Measurements from ENCODE around the gene ADAM29. TPM values are rescaled to one million over a fixed set of nuclear protein-coding genes. Genes with fewer than 3 reads are reported as not detected.
A peak's percentile ranks its signal among the peaks of the same experiment; 100 is the strongest.

ADAM29 gene
- total and polyA plus RNA-seq, 2 of the 4 experiments (the other 2 are of a cell fraction), result not detected

DNA sequence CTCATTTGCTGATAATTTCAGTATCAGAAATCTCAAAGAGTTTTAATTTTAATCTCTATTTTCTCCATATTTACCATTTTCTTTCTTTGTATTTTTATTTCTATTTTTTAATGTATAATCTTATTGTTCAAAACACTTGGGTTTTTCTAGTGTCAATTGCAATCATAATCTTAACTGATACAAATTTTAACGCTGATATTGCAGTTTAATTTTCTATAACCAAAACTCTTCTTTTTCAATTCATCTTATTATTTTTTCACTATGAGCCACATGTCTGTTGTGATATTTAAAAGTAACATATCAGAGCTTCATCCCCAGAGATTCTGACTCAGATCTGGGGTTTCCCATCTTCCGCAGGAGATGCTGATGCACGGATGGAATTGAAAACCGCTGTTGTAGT, 16.2 kb downstream of the ADAM29 start:
- Histone ChIP-seq H4K5ac (ENCODE audit: low read depth, low read length) (no peak overlapping the region), H3K56ac (ENCODE audit: extremely low read depth, insufficient read depth, low read length) (no peak overlapping the region), H3K9me3 (ENCODE audit: control insufficient read depth, insufficient read depth, low read length) (0 out of 2 replicates have a peak, but pooled peaks cover 2% of the 10 kb centered on the region), H3K4me3 (ENCODE audit: insufficient read depth, low read depth, low read length) (no peak overlapping the region), H2AK5ac (ENCODE audit: low read depth, low read length) (no peak overlapping the region), H3K79me1 (ENCODE audit: low read depth in 1 of 2, low read length in 2 of 2) (no peaks in the 10 kb centered on the region), H4K20me1 (ENCODE audit: insufficient read depth, low read length) (no peaks in the 10 kb centered on the region), H3K36me3 (ENCODE audit: control insufficient read depth, insufficient read depth, low read length) (no peaks in the 10 kb centered on the region), H2AFZ (replicated peaks; ENCODE audit: low read length, poor library complexity) (no peak overlapping the region), H3K4me2 (ENCODE audit: low read depth, low read length) (no peak overlapping the region), H2BK15ac (ENCODE audit: low read depth, low read length) (no peak overlapping the region), H3K27ac (ENCODE audit: insufficient read depth, low read length) (no peak overlapping the region), H3K18ac (ENCODE audit: low read depth, low read length) (no peak overlapping the region), H2BK120ac (ENCODE audit: low read depth, low read length) (no peak overlapping the region), H2AK9ac (replicated peaks; ENCODE audit: low read depth, low read length, poor library complexity) (no peak overlapping the region), H3K4ac (ENCODE audit: low read depth, low read length) (no peak overlapping the region), H2BK20ac (ENCODE audit: low read depth, low read length) (no peak overlapping the region), H3K4me1 (ENCODE audit: control insufficient read depth, insufficient read depth, low read length) (no peaks in the 10 kb centered on the region), H3K27me3 (ENCODE audit: control insufficient read depth, insufficient read depth, low read length) (no peaks in the 10 kb centered on the region), H3K14ac (replicated peaks; ENCODE audit: low read depth, low read length) (no peak overlapping the region), H3K23ac (ENCODE audit: low read depth, low read length) (no peak overlapping the region), H3K9ac (ENCODE audit: low read depth, low read length) (no peak overlapping the region), H2BK5ac (ENCODE audit: low read depth, low read length, poor library complexity, severe bottlenecking) (no peak overlapping the region), H4K91ac (ENCODE audit: insufficient read depth, low read depth, low read length) (no peak overlapping the region), H3K9me1 (ENCODE audit: insufficient read depth, low read length) (no peaks in the 10 kb centered on the region), H4K8ac (ENCODE audit: low read depth in 2 of 2, low read length in 2 of 2) (no peak overlapping the region)
- in situ Hi-C loops (cut with MboI; ENCODE audit: low sequenced_read_pairs), result no loop called here
- ATAC-seq (ENCODE audit: low read depth) (no peak), DNase-seq (no peak)
- BruUV-seq (replicated peaks), result no TSS peak
- ChIA-PET CTCF (no interaction called here), POLR2A (ENCODE audit: unreplicated experiment) (no interaction called here)
- intact Hi-C loops (cut with micrococcal nuclease), result no loop called here
- dilution Hi-C loops (cut with HindIII; ENCODE audit: low sequenced_read_pairs, unreplicated experiment), result no loop called here
- WGBS, 2 experiments (ENCODE audit: extremely low coverage in 2 of 2, insufficient read length in 1 of 2), result 100% methylated on average over 1 of the region's 4 CpGs; no CpG with 5 or more reads in 1 of the 2 experiments
- peak; percentile 72 for TF ChIP-seq MAFK (IDR thresholded peaks at IDR 0.05; ENCODE audit: low read depth, low read length)
- TF ChIP-seq, protein P1, sequence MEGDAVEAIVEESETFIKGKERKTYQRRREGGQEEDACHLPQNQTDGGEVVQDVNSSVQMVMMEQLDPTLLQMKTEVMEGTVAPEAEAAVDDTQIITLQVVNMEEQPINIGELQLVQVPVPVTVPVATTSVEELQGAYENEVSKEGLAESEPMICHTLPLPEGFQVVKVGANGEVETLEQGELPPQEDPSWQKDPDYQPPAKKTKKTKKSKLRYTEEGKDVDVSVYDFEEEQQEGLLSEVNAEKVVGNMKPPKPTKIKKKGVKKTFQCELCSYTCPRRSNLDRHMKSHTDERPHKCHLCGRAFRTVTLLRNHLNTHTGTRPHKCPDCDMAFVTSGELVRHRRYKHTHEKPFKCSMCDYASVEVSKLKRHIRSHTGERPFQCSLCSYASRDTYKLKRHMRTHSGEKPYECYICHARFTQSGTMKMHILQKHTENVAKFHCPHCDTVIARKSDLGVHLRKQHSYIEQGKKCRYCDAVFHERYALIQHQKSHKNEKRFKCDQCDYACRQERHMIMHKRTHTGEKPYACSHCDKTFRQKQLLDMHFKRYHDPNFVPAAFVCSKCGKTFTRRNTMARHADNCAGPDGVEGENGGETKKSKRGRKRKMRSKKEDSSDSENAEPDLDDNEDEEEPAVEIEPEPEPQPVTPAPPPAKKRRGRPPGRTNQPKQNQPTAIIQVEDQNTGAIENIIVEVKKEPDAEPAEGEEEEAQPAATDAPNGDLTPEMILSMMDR (conservative IDR thresholded peaks at IDR 0.05; ENCODE audit: low read depth, low read length), result no peak
